ENCODE data around the gene TMEM250. TPM values are rescaled to one million over a fixed set of nuclear protein-coding genes. Genes with fewer than 3 reads are reported as not detected.

Gene TMEM250
- total RNA-seq, 1 donor from 2014 or later: 37.4 TPM

- H3K4me1 Mint-ChIP-seq: peaks cover 11% of the 10 kb centered on the region
- no peaks in the 10 kb centered on the region for H3K36me3 Mint-ChIP-seq (ENCODE audit: low read depth)
- H3K9me3 Mint-ChIP-seq: no peaks in the 10 kb centered on the region
- peak; percentile 48 for DNase-seq (ENCODE audit: low read depth, low spot score)
- peak overlapping the region; percentile 57 for H3K4me3 Mint-ChIP-seq
- peaks cover 14% of the 10 kb centered on the region for H3K27me3 Mint-ChIP-seq (ENCODE audit: low read depth)
- no peak for TF ChIP-seq CTCF (conservative IDR thresholded peaks at IDR 0.05)
- H3K27ac Mint-ChIP-seq (ENCODE audit: unreplicated experiment): no peak overlapping the region
Measured at GRCh38 chr9:136109351-136110081, 9.2 kb downstream of the TMEM250 start.

GRCh38 chr9:136108648-136109266 is 9.9 kb downstream of the TMEM250 start:
- no peak overlapping the region for H3K27ac Mint-ChIP-seq (ENCODE audit: unreplicated experiment)
- H3K36me3 Mint-ChIP-seq (ENCODE audit: low read depth): no peaks in the 10 kb centered on the region
- H3K4me1 Mint-ChIP-seq: peaks cover 11% of the 10 kb centered on the region

GRCh38 chr9:136107953-136108647 is 10.6 kb downstream of the TMEM250 start:
- peak overlapping the region; percentile 19 for H3K4me3 Mint-ChIP-seq

More at GRCh38 chr9:136108648-136109266, 9.9 kb downstream of the TMEM250 start:
- Mint-ChIP-seq H3K9me3 (no peaks in the 10 kb centered on the region), H3K27me3 (ENCODE audit: low read depth) (peaks cover 14% of the 10 kb centered on the region), H3K4me3 (no peak overlapping the region)
- DNase-seq (ENCODE audit: low read depth, low spot score): no peak
- no peak for TF ChIP-seq CTCF (conservative IDR thresholded peaks at IDR 0.05)

GRCh38 chr9:136107155-136107952 is 11.3 kb downstream of the TMEM250 start:
- H3K36me3 Mint-ChIP-seq (ENCODE audit: low read depth): no peaks in the 10 kb centered on the region
- H3K4me3 Mint-ChIP-seq: peak overlapping the region; percentile 19
- no peak for DNase-seq (ENCODE audit: low read depth, low spot score)
- H3K27me3 Mint-ChIP-seq (ENCODE audit: low read depth): peaks cover 14% of the 10 kb centered on the region
- H3K9me3 Mint-ChIP-seq: no peaks in the 10 kb centered on the region
- no peak overlapping the region for H3K27ac Mint-ChIP-seq (ENCODE audit: unreplicated experiment)
- no peak for TF ChIP-seq CTCF (conservative IDR thresholded peaks at IDR 0.05)
- H3K4me1 Mint-ChIP-seq: peaks cover 11% of the 10 kb centered on the region

More at GRCh38 chr9:136107953-136108647, 10.6 kb downstream of the TMEM250 start:
- H3K9me3 Mint-ChIP-seq: no peaks in the 10 kb centered on the region
- no peak for TF ChIP-seq CTCF (conservative IDR thresholded peaks at IDR 0.05)
- DNase-seq (ENCODE audit: low read depth, low spot score): no peak
- no peak overlapping the region for H3K27ac Mint-ChIP-seq (ENCODE audit: unreplicated experiment)
- peaks cover 11% of the 10 kb centered on the region for H3K4me1 Mint-ChIP-seq
- H3K27me3 Mint-ChIP-seq (ENCODE audit: low read depth): peaks cover 14% of the 10 kb centered on the region
- no peaks in the 10 kb centered on the region for H3K36me3 Mint-ChIP-seq (ENCODE audit: low read depth)
